Fibroblast of peridontal ligament (primary cell): Measurements from ENCODE around the gene MINDY1.

ENCODE experiments used
- DNase-seq: peaks from one replicate; pipeline ENCODE4 v3.0.0-alpha.2; 2010; ENCODE audit errors: extremely low read depth

Gene MINDY1

GRCh38 chr1:150965605-150966004, 41.1 kb downstream of the MINDY1 start:
- no peak for DNase-seq

GRCh38 chr1:150964164-150964489, 42.6 kb downstream of the MINDY1 start:
- DNase-seq: no peak

GRCh38 chr1:150963321-150964163, 43.2 kb downstream of the MINDY1 start:
- no peak for DNase-seq

- no peak for DNase-seq
These were observed 44.9 kb downstream of the MINDY1 start for GRCh38 chr1:150961756-150962155.

GRCh38 chr1:150960646-150961045, 46.1 kb downstream of the MINDY1 start:
- no peak for DNase-seq

- DNase-seq: no peak
These were observed 49.0 kb downstream of the MINDY1 start for GRCh38 chr1:150957666-150958065.

- no peak for DNase-seq
These were observed 51.4 kb downstream of the MINDY1 start for GRCh38 chr1:150955280-150955679.

GRCh38 chr1:150954708-150955107, 52.0 kb downstream of the MINDY1 start:
- DNase-seq: no peak
